Sigmoid colon (tissue), 7 donors: ENCODE measurements around the gene EPG5. TPM values are rescaled to one million over a fixed set of nuclear protein-coding genes. Genes with fewer than 3 reads are reported as not detected.
"Not testable (repeated sequence)": the region's sequence is repeated elsewhere in the genome, so short reads cannot be mapped to it uniquely, and the experiment has no call there.

ENCODE experiments used
- DNase-seq: peaks from one replicate; pipeline ENCODE4 v3.0.0-alpha.2; 2019
- H3K27ac ChIP-seq, 4 donors: fragments of 200-600 bp; sonication (generic); one replicate each; pipeline ENCODE4 v1.5.1; 2016 to 2019; ENCODE audit warnings: mild to moderate bottlenecking in 1 of 4
- H3K27me3 ChIP-seq, 3 donors: fragments of 200-600 bp; sonication (generic); one replicate each; pipeline ENCODE4 v1.5.1; 2019; ENCODE audit warnings: mild to moderate bottlenecking in 1 of 3
- H3K36me3 ChIP-seq, 4 donors: fragments of 200-600 bp; sonication (generic); one replicate each; pipeline ENCODE4 v1.5.1; 2016 to 2019
- H3K4me1 ChIP-seq, 4 donors: fragments of 200-600 bp; sonication (generic); one replicate each; pipeline ENCODE4 v1.5.1; 2017 to 2019
- H3K4me3 ChIP-seq, 4 donors: fragments of 200-600 bp; sonication (generic); one replicate each; pipeline ENCODE4 v1.5.1; 2017 to 2019; ENCODE audit warnings: mild to moderate bottlenecking in 2 of 4, moderate library complexity in 1 of 4
- H3K9me3 ChIP-seq, 4 donors: fragments of 200-600 bp in 3 of 4; sonication (generic) in 3 of 4; one replicate each; pipeline versions ENCODE4 v1.5.1 to v1.6.1; 2013 to 2019
- EP300 ChIP-seq, 4 donors: sonication (generic); formaldehyde crosslinking; IDR thresholded peaks; one replicate each; pipeline ENCODE4 v1.6.1; 2017; ENCODE audit warnings: antibody characterized with exemption in 4 of 4
- POLR2A ChIP-seq, 2 donors: fragments of 450-650 bp; IDR thresholded peaks; one replicate each; pipeline ENCODE4 v1.6.1; 2016; ENCODE audit warnings: antibody characterized with exemption in 2 of 2, mild to moderate bottlenecking in 2 of 2, moderate library complexity in 2 of 2
- POLR2AphosphoS5 ChIP-seq, 4 donors: sonication (generic); formaldehyde crosslinking; IDR thresholded peaks; one replicate each; pipeline ENCODE4 v1.6.1; 2017; ENCODE audit warnings: antibody characterized with exemption in 4 of 4
- WGBS, 2 donors: extraction: QIAGEN DNeasy Blood & Tissue Kit; methylation state at CpG; one replicate each; pipeline ENCODE4 v1.1.7; 2013; 5-methylcytosine and 5-hydroxymethylcytosine counted together
- intact Hi-C: fragments of 100-400 bp; cut with DNase I; formaldehyde crosslinking; loops from one replicate; pipeline ENCODE4 v1.15.1; 2023
- polyA plus RNA-seq, 3 donors: library from polyadenylated mRNA; stranded (reverse); fragments of 200-250 nt; gene quantifications; one replicate each; pipeline ENCODE4 v1.2.3, GENCODE V29; 2013
- total RNA-seq, 4 donors: library from RNA; depleted of rRNA; stranded (reverse); fragments of >200 nt; gene quantifications; one replicate each; pipeline ENCODE4 v1.1.0, GENCODE V29; 2016
- TF ChIP-seq, protein P1 (sequence below), 4 experiments: fragments of 450-650 bp in 3 of 4; fragments of 200-600 bp in 1 of 4; IDR thresholded peaks; one replicate each; pipeline ENCODE4 v1.5.1; 2016 to 2019; ENCODE audit warnings: antibody characterized with exemption in 4 of 4, mild to moderate bottlenecking in 3 of 4, moderate library complexity in 2 of 4
- donor health status: healthy with polysubstance abuse.
- donor health status: Bipolar disorder and iron deficiency.
- donor health status: healthy.

Gene EPG5
- total and polyA plus RNA-seq, 7 donors = 3.7 to 29.1 (median 17.1) TPM

DNA sequence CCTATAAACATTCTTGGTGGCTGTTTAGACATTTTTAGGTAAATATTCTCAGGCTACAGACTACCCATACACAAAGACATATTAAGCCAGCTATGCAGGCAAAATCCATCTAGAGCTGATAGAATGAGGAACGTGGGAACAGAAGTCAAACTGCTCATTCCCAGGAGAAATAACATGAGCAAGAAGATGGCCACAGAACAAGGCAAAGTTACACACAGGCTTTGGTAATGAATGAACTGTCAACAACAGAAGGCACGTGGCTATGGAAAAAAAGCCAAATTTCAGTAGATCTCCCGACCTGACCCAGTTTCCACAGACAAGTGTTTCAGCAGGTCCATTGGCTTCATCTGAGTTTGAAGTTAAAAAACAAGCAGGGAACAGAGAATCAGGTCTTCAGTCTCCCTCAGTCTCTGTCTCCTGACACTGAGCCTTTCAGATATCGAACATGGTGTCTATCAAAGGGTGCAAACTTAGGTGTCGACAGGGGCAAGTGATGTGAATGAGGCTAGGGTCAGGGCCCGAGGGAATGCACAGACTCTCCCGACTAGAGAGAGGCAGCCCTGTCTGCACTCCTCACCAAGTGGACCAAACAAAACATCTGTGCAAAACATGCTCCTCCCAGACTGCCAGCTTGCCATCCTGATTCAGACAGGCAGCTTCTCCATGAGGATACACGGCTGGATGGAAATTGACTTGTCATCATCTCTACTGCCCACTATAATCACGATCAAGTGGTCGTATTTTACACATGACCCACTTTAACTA, 115.8 kb downstream of the EPG5 start:
- H3K4me3 ChIP-seq = no peak overlapping the region
- H3K27ac ChIP-seq = peak overlapping the region in 1 of 4 donors; percentile 7
- H3K9me3 ChIP-seq = no peaks in the 10 kb centered on the region
- no peaks in the 10 kb centered on the region for H3K27me3 ChIP-seq
- WGBS, 2 donors = 82% methylated on average over 10 of the region's 10 CpGs
- DNase-seq = no peak
- peaks cover 0 to 58% (median 18%) of the 10 kb centered on the region in 4 donors for H3K36me3 ChIP-seq
- TF ChIP-seq EP300 (IDR thresholded peaks at IDR 0.05) (no peak), POLR2A (IDR thresholded peaks at IDR 0.05) (no peak), POLR2AphosphoS5 (IDR thresholded peaks at IDR 0.05) (peak; percentile 17 to 53 (median 30))
- TF ChIP-seq, protein P1, sequence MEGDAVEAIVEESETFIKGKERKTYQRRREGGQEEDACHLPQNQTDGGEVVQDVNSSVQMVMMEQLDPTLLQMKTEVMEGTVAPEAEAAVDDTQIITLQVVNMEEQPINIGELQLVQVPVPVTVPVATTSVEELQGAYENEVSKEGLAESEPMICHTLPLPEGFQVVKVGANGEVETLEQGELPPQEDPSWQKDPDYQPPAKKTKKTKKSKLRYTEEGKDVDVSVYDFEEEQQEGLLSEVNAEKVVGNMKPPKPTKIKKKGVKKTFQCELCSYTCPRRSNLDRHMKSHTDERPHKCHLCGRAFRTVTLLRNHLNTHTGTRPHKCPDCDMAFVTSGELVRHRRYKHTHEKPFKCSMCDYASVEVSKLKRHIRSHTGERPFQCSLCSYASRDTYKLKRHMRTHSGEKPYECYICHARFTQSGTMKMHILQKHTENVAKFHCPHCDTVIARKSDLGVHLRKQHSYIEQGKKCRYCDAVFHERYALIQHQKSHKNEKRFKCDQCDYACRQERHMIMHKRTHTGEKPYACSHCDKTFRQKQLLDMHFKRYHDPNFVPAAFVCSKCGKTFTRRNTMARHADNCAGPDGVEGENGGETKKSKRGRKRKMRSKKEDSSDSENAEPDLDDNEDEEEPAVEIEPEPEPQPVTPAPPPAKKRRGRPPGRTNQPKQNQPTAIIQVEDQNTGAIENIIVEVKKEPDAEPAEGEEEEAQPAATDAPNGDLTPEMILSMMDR (IDR thresholded peaks at IDR 0.05) = no peak
- intact Hi-C loops = no loop called here
- H3K4me1 ChIP-seq = no peaks in the 10 kb centered on the region

DNA sequence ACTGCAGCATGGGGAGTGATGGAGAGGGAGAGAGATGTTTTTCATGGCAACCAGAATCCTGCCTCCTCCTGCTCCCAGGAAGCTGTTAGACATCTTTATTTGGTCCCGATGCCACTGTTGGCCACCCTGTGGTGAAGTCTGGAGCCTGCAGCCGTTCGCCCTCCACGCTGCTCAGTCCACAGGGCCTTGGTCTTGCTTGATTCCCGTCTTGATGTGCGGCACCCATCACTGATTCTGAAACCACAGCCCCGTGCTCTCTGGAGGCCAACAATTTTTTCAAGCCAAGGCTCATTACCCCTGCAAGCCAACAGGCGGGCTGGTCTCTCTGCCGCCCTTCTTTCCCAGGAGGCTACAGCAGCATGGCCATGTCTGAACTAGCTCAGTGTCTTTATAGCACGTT, 117.1 kb downstream of the EPG5 start:
- 63 to 92% methylated on average over 10 of the region's 10 CpGs for WGBS, 2 donors
- no peaks in the 10 kb centered on the region for H3K4me1 ChIP-seq
- H3K27me3 ChIP-seq = no peaks in the 10 kb centered on the region
- H3K4me3 ChIP-seq = no peak overlapping the region
- H3K36me3 ChIP-seq = peaks cover 0 to 45% (median 15%) of the 10 kb centered on the region in 4 donors
- no peak overlapping the region for H3K27ac ChIP-seq
- DNase-seq = no peak
- intact Hi-C loops = no loop called here
- TF ChIP-seq POLR2A (IDR thresholded peaks at IDR 0.05) = no peak
- TF ChIP-seq, protein P1 (IDR thresholded peaks at IDR 0.05) = no peak
- TF ChIP-seq POLR2AphosphoS5 (IDR thresholded peaks at IDR 0.05) = no peak
- no peak for TF ChIP-seq EP300 (IDR thresholded peaks at IDR 0.05)
- no peaks in the 10 kb centered on the region for H3K9me3 ChIP-seq

DNA sequence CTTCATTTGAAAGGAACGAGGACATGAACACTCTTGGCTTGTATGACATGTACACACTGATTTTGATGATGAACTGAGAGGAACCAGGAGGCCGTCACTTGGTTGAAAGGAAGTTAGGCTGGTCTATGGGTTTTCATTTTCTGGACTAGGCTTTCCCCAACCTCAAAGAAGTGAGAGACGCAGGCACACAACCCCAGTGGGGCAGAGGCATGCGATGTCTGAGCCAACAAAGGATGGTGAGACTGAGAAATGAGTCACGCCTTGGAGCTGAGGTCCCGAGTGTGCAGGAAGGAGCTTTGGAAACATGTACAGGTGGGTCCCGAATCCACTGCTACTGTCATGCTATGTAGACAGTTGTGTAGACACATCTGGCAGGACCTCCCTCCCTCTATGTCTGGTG, 117.6 kb downstream of the EPG5 start:
- 91 to 92% methylated on average over 7 of the region's 7 CpGs for WGBS, 2 donors
- intact Hi-C loops = no loop called here

DNA sequence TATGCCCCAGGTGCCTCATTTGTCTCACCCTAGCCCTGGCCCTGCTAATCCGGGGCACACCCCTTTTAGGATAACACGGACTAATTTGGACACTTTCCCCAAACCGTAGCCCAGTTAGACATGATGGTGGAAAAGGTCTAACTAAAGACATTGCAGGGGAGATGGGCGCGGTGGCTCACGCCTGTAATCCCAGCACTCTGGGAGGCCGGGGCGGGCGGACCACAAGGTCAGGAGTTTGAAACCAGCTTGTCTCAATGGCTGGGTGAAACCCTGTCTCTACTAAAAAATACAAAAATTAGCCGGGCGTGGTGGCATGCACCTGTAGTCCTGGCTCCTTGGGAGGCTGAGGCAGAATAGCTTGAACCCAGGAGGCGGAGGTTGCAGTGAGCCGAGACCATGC, 118.5 kb downstream of the EPG5 start:
- intact Hi-C loops, H3K27me3 ChIP-seq, H3K4me3 ChIP-seq, DNase-seq, H3K4me1 ChIP-seq, H3K27ac ChIP-seq, H3K9me3 ChIP-seq: not testable (repeated sequence)
- WGBS, 2 donors = 97% methylated on average over 13 of the region's 13 CpGs
- peaks cover 0 to 31% (median 9%) of the 10 kb centered on the region in 4 donors for H3K36me3 ChIP-seq

More for the DNA sequence above, 117.6 kb downstream of the EPG5 start:
- DNase-seq = no peak
- Histone ChIP-seq H3K27ac (no peak overlapping the region), H3K27me3 (no peaks in the 10 kb centered on the region), H3K4me3 (no peak overlapping the region), H3K36me3 (peaks cover 0 to 40% (median 12%) of the 10 kb centered on the region in 4 donors), H3K9me3 (no peaks in the 10 kb centered on the region), H3K4me1 (no peaks in the 10 kb centered on the region)
- no peak for TF ChIP-seq POLR2AphosphoS5 (IDR thresholded peaks at IDR 0.05)
- TF ChIP-seq, protein P1 (IDR thresholded peaks at IDR 0.05) = no peak
- no peak for TF ChIP-seq EP300 (IDR thresholded peaks at IDR 0.05)
- TF ChIP-seq POLR2A (IDR thresholded peaks at IDR 0.05) = no peak

DNA sequence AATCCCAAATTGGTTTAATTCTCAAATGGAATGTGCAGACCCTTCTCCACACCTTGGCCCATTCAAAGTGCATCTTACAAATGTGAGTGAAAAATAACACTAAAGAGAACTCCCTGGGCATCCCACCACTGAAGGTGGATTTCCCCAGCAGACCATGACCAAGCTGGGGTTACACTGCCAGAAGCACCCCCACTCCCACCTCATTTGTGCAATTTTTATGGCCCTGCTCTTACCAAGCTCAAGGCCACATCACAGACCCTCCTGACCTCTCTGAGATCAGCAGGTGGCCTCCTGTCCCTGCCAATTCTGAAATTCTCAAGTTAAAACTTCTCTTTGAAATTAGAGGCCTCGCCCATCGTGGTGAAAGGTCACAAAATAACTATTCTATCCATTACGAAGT, 120.0 kb downstream of the EPG5 start:
- Histone ChIP-seq H3K4me3 (no peak overlapping the region), H3K4me1 (no peaks in the 10 kb centered on the region)
- intact Hi-C loops = no loop called here

More for the DNA sequence above, 120.0 kb downstream of the EPG5 start:
- no peak overlapping the region for H3K27ac ChIP-seq
- H3K36me3 ChIP-seq = peaks cover 0 to 16% (median 9%) of the 10 kb centered on the region in 4 donors
- H3K27me3 ChIP-seq = no peaks in the 10 kb centered on the region
- DNase-seq = no peak
- 50 to 51% methylated on average over 3 of the region's 3 CpGs for WGBS, 2 donors
- no peaks in the 10 kb centered on the region for H3K9me3 ChIP-seq
- TF ChIP-seq POLR2A (IDR thresholded peaks at IDR 0.05) (no peak), POLR2AphosphoS5 (IDR thresholded peaks at IDR 0.05) (no peak), EP300 (IDR thresholded peaks at IDR 0.05) (no peak)
- TF ChIP-seq, protein P1 (IDR thresholded peaks at IDR 0.05) = no peak
